ENCODE measurements around the gene PTK7.

The PTK7 gene

GRCh38 chr6:43174263-43175112, 98.4 kb downstream of the PTK7 start:
- peaks cover 53 to 56% of the 10 kb centered on the region in 2 experiments for H3K4me1 ChIP-seq (ENCODE audit: control insufficient read depth in 1 of 2, insufficient read depth in 1 of 2, low read depth in 1 of 2, low read length in 1 of 2)

GRCh38 chr6:43175676-43176422, 99.7 kb downstream of the PTK7 start:
- no peaks in the 10 kb centered on the region for H3K9me3 ChIP-seq
- H3K4me3 ChIP-seq (ENCODE audit: low read depth in 1 of 2, low read length in 1 of 2), result no peak overlapping the region
- peak overlapping the region; percentile 95 for H3K27ac ChIP-seq
- H3K27me3 ChIP-seq, result no peaks in the 10 kb centered on the region
- H3K4me1 ChIP-seq (ENCODE audit: control insufficient read depth in 1 of 2, insufficient read depth in 1 of 2, low read depth in 1 of 2, low read length in 1 of 2), result peaks cover 45 to 47% of the 10 kb centered on the region in 2 experiments
- no peak for TF ChIP-seq CTCF (IDR thresholded peaks at IDR 0.05)
- H3K36me3 ChIP-seq, result peaks cover 44% of the 10 kb centered on the region

More at GRCh38 chr6:43174263-43175112, 98.4 kb downstream of the PTK7 start:
- no peaks in the 10 kb centered on the region for H3K27me3 ChIP-seq
- peak overlapping the region; percentile 75 to 89 for H3K4me3 ChIP-seq (ENCODE audit: low read depth in 1 of 2, low read length in 1 of 2)
- no peaks in the 10 kb centered on the region for H3K9me3 ChIP-seq
- peaks cover 31% of the 10 kb centered on the region for H3K36me3 ChIP-seq
- TF ChIP-seq CTCF (IDR thresholded peaks at IDR 0.05), result peak; percentile 47
- peak overlapping the region; percentile 95 for H3K27ac ChIP-seq

- no peak for TF ChIP-seq CTCF (IDR thresholded peaks at IDR 0.05)
- Histone ChIP-seq H3K27ac (peak overlapping the region; percentile 95), H3K36me3 (peaks cover 44% of the 10 kb centered on the region), H3K4me1 (ENCODE audit: control insufficient read depth in 1 of 2, insufficient read depth in 1 of 2, low read depth in 1 of 2, low read length in 1 of 2) (peaks cover 47 to 48% of the 10 kb centered on the region in 2 experiments), H3K9me3 (no peaks in the 10 kb centered on the region), H3K27me3 (no peaks in the 10 kb centered on the region), H3K4me3 (ENCODE audit: low read depth in 1 of 2, low read length in 1 of 2) (no peak overlapping the region)
These were observed 100.3 kb downstream of the PTK7 start for GRCh38 chr6:43176423-43176786.

- H3K9me3 ChIP-seq, result no peaks in the 10 kb centered on the region
- peaks cover 52 to 54% of the 10 kb centered on the region in 2 experiments for H3K4me1 ChIP-seq (ENCODE audit: control insufficient read depth in 1 of 2, insufficient read depth in 1 of 2, low read depth in 1 of 2, low read length in 1 of 2)
- no peak for TF ChIP-seq CTCF (IDR thresholded peaks at IDR 0.05)
- H3K4me3 ChIP-seq (ENCODE audit: low read depth in 1 of 2, low read length in 1 of 2), result no peak overlapping the region
- H3K27me3 ChIP-seq, result no peaks in the 10 kb centered on the region
- H3K36me3 ChIP-seq, result peaks cover 44% of the 10 kb centered on the region
- no peak overlapping the region for H3K27ac ChIP-seq
These were observed 102.0 kb downstream of the PTK7 start for GRCh38 chr6:43178150-43178549.

- Histone ChIP-seq H3K9me3 (no peaks in the 10 kb centered on the region), H3K27me3 (no peaks in the 10 kb centered on the region), H3K4me1 (ENCODE audit: control insufficient read depth in 1 of 2, insufficient read depth in 1 of 2, low read depth in 1 of 2, low read length in 1 of 2) (peaks cover 46 to 51% of the 10 kb centered on the region in 2 experiments), H3K36me3 (peaks cover 39% of the 10 kb centered on the region), H3K27ac (no peak overlapping the region), H3K4me3 (ENCODE audit: low read depth in 1 of 2, low read length in 1 of 2) (no peak overlapping the region)
- no peak for TF ChIP-seq CTCF (IDR thresholded peaks at IDR 0.05)
These were observed 103.1 kb downstream of the PTK7 start for GRCh38 chr6:43178951-43179830.

All from neutrophil (primary cell).